Osteoblast (primary cell): ENCODE results near the gene ROCK2. TPM values are rescaled to one million over a fixed set of nuclear protein-coding genes. Genes with fewer than 3 reads are reported as not detected.

Source experiments
- DNase-seq: peaks from one replicate; pipeline ENCODE4 v3.0.0; 2011; ENCODE audit warnings: low spot score, mixed read lengths; ENCODE audit not compliant: insufficient read length; ENCODE audit errors: missing footprints
- H2AFZ ChIP-seq: 2 replicates; pipeline ENCODE4 v1.6.0; 2011; ENCODE audit warnings: mild to moderate bottlenecking, low read length
- H3K27ac ChIP-seq: 2 replicates; pipeline ENCODE4 v1.5.1; 2011; ENCODE audit warnings: mild to moderate bottlenecking, low read depth, low read length, moderate library complexity
- H3K27me3 ChIP-seq: 2 replicates; pipeline ENCODE4 v1.6.0; 2012; ENCODE audit warnings: mild to moderate bottlenecking, control low read depth, inconsistent platforms, low read length, moderate library complexity; ENCODE audit not compliant: insufficient read depth
- H3K36me3 ChIP-seq: 2 replicates; pipeline ENCODE4 v1.5.1; 2011; ENCODE audit warnings: mild to moderate bottlenecking, low read length, control low read depth, moderate library complexity; ENCODE audit not compliant: insufficient read depth
- H3K4me1 ChIP-seq: 2 replicates; pipeline ENCODE4 v1.5.1; 2011; ENCODE audit warnings: mild to moderate bottlenecking, low read length, control low read depth, moderate library complexity; ENCODE audit not compliant: insufficient read depth
- H3K4me2 ChIP-seq: 2 replicates; pipeline ENCODE4 v1.6.0; 2011; ENCODE audit warnings: mild to moderate bottlenecking, low read length; ENCODE audit not compliant: insufficient read depth
- H3K4me3 ChIP-seq: fragments of 200-600 bp; sonication (generic); 3 replicates; pipeline ENCODE4 v1.5.1; 2012; ENCODE audit warnings: mild to moderate bottlenecking, low read length, inconsistent platforms; ENCODE audit not compliant: insufficient read depth
- H3K79me2 ChIP-seq: 2 replicates; pipeline ENCODE4 v1.6.0; 2012; ENCODE audit warnings: mild to moderate bottlenecking, low read length, control low read depth, inconsistent platforms; ENCODE audit not compliant: insufficient read depth
- H3K9me3 ChIP-seq: 2 replicates; pipeline ENCODE4 v1.5.1; 2011; ENCODE audit warnings: low read depth, low read length, control low read depth
- H4K20me1 ChIP-seq: 2 replicates; pipeline ENCODE4 v1.6.0; 2012; ENCODE audit warnings: mild to moderate bottlenecking, low read length, control low read depth; ENCODE audit not compliant: insufficient read depth
- CTCF ChIP-seq: IDR thresholded peaks from 2 replicates; pipeline ENCODE4 v1.5.1; 2011; ENCODE audit warnings: mild to moderate bottlenecking, low read depth, low read length, moderate library complexity; ENCODE audit errors: extremely low read depth
- total RNA-seq: library from RNA; depleted of rRNA; stranded (reverse); fragments of >200 nt; gene quantifications from 2 replicates; pipeline ENCODE4 v1.2.3, GENCODE V29; 2012

The ROCK2 gene
- total RNA-seq, 1 donor = 59.7 TPM

- Histone ChIP-seq H3K4me3 (no peak overlapping the region), H4K20me1 (peaks cover 67% of the 10 kb centered on the region), H3K4me2 (no peak overlapping the region), H3K9me3 (no peaks in the 10 kb centered on the region), H3K36me3 (no peaks in the 10 kb centered on the region), H3K4me1 (peaks cover 18% of the 10 kb centered on the region), H3K27ac (no peak overlapping the region), H3K27me3 (no peaks in the 10 kb centered on the region), H3K79me2 (peaks cover 97% of the 10 kb centered on the region), H2AFZ (no peak overlapping the region)
- DNase-seq = no peak
- no peak for TF ChIP-seq CTCF
Measured at GRCh38 chr2:11338580-11338979, 5.9 kb downstream of the ROCK2 start.

GRCh38 chr2:11337909-11338308, 6.5 kb downstream of the ROCK2 start:
- no peak for DNase-seq
- Histone ChIP-seq H4K20me1 (peaks cover 60% of the 10 kb centered on the region), H3K4me1 (peaks cover 18% of the 10 kb centered on the region), H3K4me2 (no peak overlapping the region), H3K27ac (no peak overlapping the region), H2AFZ (no peak overlapping the region), H3K79me2 (peaks cover 97% of the 10 kb centered on the region), H3K4me3 (no peak overlapping the region), H3K9me3 (no peaks in the 10 kb centered on the region), H3K36me3 (no peaks in the 10 kb centered on the region), H3K27me3 (no peaks in the 10 kb centered on the region)
- TF ChIP-seq CTCF = no peak

- Histone ChIP-seq H3K4me3 (no peak overlapping the region), H3K4me1 (peaks cover 13% of the 10 kb centered on the region), H3K27ac (no peak overlapping the region), H3K9me3 (no peaks in the 10 kb centered on the region), H3K79me2 (peaks cover 100% of the 10 kb centered on the region), H3K36me3 (no peaks in the 10 kb centered on the region), H2AFZ (no peak overlapping the region), H3K4me2 (no peak overlapping the region), H4K20me1 (peaks cover 53% of the 10 kb centered on the region), H3K27me3 (no peaks in the 10 kb centered on the region)
- DNase-seq = no peak
- no peak for TF ChIP-seq CTCF
Measured at GRCh38 chr2:11336189-11336588, 8.2 kb downstream of the ROCK2 start.

GRCh38 chr2:11333427-11334183, 10.8 kb downstream of the ROCK2 start:
- Histone ChIP-seq H3K9me3 (no peaks in the 10 kb centered on the region), H3K4me3 (no peak overlapping the region), H3K27ac (no peak overlapping the region), H3K27me3 (no peaks in the 10 kb centered on the region), H4K20me1 (peaks cover 43% of the 10 kb centered on the region), H2AFZ (no peak overlapping the region), H3K36me3 (no peaks in the 10 kb centered on the region), H3K4me2 (no peak overlapping the region), H3K4me1 (peaks cover 17% of the 10 kb centered on the region), H3K79me2 (peaks cover 89% of the 10 kb centered on the region)
- no peak for DNase-seq
- TF ChIP-seq CTCF = no peak
